ENCODE data around the gene AGAP1. TPM values are rescaled to one million over a fixed set of nuclear protein-coding genes. Genes with fewer than 3 reads are reported as not detected.

The AGAP1 gene
- total RNA-seq, 4 donors from 2014 or later, result 5.3 to 30.6 (median 19.2) TPM

- Histone ChIP-seq H3K27ac (no peak overlapping the region), H3K36me3 (no peaks in the 10 kb centered on the region), H3K4me3 (no peak overlapping the region), H3K9me3 (no peaks in the 10 kb centered on the region), H3K4me1 (no peaks in the 10 kb centered on the region), H3K27me3 (no peaks in the 10 kb centered on the region)
- TF ChIP-seq POLR2A (IDR thresholded peaks at IDR 0.05) (no peak), CTCF (IDR thresholded peaks at IDR 0.05) (no peak)
- no peak for DNase-seq
- intact Hi-C loops (cut with DNase I; ENCODE audit: low total_unique reads), result no loop called here
Measured at GRCh38 chr2:236041616-236042015, 547.8 kb downstream of the AGAP1 start.

DNA sequence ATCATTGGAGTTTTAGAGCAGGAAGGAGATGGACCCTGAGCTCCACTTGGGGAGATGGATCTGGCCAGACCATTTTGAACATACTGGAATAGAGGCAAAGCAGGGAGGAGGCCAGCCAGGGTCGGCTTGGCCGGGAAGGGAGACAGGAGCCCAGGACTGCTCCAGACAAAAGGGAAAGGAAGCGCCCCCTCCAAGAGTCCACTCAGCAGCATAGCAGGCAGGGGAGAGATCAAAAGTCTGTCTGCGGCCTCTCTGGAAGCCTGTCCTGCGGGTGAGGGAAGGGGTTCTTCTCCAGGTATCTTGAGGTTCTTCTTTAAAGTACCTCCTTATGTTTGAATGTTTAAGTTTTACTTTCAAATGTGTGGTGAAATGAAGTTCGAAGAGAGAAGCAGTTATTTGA is 548.2 kb downstream of the AGAP1 start:
- H3K4me1 ChIP-seq, result no peaks in the 10 kb centered on the region
- H3K27ac ChIP-seq, result no peak overlapping the region
- no peak for DNase-seq
- intact Hi-C loops (cut with DNase I; ENCODE audit: low total_unique reads), result no loop called here
- H3K9me3 ChIP-seq, result no peaks in the 10 kb centered on the region
- no peak overlapping the region for H3K4me3 ChIP-seq
- H3K36me3 ChIP-seq, result no peaks in the 10 kb centered on the region
- TF ChIP-seq CTCF (IDR thresholded peaks at IDR 0.05) (no peak), POLR2A (IDR thresholded peaks at IDR 0.05) (no peak)
- H3K27me3 ChIP-seq, result no peaks in the 10 kb centered on the region

DNA sequence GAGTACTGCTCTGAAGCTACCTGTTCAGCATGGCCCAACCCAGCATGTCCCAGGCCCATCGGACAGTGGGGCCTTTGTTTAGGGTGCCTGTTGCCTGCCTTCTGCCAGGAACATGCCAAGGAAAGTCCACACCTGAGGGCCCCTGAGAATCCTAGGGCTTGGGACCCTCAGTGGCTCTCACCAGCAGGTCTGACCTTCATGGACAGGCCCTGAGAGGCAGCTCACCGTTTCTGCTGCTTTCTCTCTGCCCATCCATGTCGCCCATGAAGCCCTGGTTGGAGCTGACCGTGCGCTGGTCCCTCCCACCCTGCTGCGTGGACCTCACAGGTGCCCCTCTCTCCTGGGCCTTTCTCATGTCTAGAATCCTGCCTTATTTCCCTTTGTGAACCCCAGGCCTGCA is 550.3 kb downstream of the AGAP1 start:
- Histone ChIP-seq H3K36me3 (no peaks in the 10 kb centered on the region), H3K4me3 (no peak overlapping the region), H3K27ac (no peak overlapping the region), H3K9me3 (no peaks in the 10 kb centered on the region), H3K27me3 (no peaks in the 10 kb centered on the region), H3K4me1 (no peaks in the 10 kb centered on the region)
- intact Hi-C loops (cut with DNase I; ENCODE audit: low total_unique reads), result no loop called here
- TF ChIP-seq CTCF (IDR thresholded peaks at IDR 0.05), result no peak
- TF ChIP-seq POLR2A (IDR thresholded peaks at IDR 0.05), result no peak
- DNase-seq, result no peak

- no peaks in the 10 kb centered on the region for H3K36me3 ChIP-seq
- H3K4me1 ChIP-seq, result no peaks in the 10 kb centered on the region
- intact Hi-C loops (cut with DNase I; ENCODE audit: low total_unique reads), result no loop called here
- H3K27me3 ChIP-seq, result no peaks in the 10 kb centered on the region
- no peak overlapping the region for H3K4me3 ChIP-seq
- H3K9me3 ChIP-seq, result no peaks in the 10 kb centered on the region
- TF ChIP-seq CTCF (IDR thresholded peaks at IDR 0.05), result no peak
- TF ChIP-seq POLR2A (IDR thresholded peaks at IDR 0.05), result no peak
- H3K27ac ChIP-seq, result no peak overlapping the region
- DNase-seq, result no peak
Measured at GRCh38 chr2:236045251-236046235, 551.7 kb downstream of the AGAP1 start.

- intact Hi-C loops (cut with DNase I; ENCODE audit: low total_unique reads), result no loop called here
- no peaks in the 10 kb centered on the region for H3K9me3 ChIP-seq
- DNase-seq, result no peak
- TF ChIP-seq CTCF (IDR thresholded peaks at IDR 0.05) (no peak), POLR2A (IDR thresholded peaks at IDR 0.05) (no peak)
- no peaks in the 10 kb centered on the region for H3K4me1 ChIP-seq
- H3K4me3 ChIP-seq, result no peak overlapping the region
- H3K36me3 ChIP-seq, result no peaks in the 10 kb centered on the region
- no peaks in the 10 kb centered on the region for H3K27me3 ChIP-seq
- no peak overlapping the region for H3K27ac ChIP-seq
Measured at GRCh38 chr2:236046715-236047114, 552.9 kb downstream of the AGAP1 start.

Measured in uterus (tissue), 4 donors.